ENCODE measurements around the gene RPS18. TPM values are rescaled to one million over a fixed set of nuclear protein-coding genes. Genes with fewer than 3 reads are reported as not detected.

RPS18 gene
- total and polyA plus RNA-seq, 2 of the 13 experiments (the other 11 are each of a cell fraction or from before 2014, with no cell fraction given) = 3,896 to 5,806 TPM

DNA sequence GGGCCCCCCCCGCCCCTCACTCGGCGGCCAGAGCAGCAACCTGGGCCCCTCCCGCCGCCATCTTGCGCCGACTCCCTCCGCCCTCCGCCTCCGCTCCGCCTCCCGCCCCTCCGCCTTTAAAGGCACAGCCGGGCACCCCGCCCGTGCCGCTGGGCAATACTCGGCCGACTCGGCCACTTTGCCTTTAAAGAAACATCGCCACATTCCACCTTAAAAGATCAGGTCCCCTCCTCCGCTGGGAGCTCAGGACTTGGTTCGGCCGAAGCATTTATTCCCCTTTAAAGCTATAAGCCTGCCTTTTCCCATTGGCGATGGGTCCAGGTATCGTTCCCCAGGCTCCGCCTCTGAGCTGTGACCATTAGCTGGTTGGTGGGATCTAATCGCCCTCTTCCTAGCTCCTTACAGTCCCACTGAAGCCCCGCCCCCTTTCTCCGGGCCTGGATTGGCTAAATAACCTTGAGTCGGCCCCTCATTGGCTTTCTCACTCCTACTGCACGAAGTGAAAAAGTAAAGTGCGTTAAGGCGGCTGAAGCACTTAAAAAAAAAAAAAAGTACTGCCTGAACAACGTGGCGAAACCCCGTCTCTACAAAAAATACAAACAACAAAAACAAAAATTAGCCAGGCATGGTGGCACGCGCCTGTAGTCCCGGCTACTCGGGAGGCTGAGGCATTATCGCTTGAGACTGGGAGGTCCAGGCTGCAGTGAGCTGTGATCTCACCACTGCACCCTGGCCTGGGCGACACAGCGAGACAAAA lies 46.0 kb downstream of the RPS18 start, which contains the start of gene ZBTB22 (continued):
- TF ChIP-seq, protein P1, sequence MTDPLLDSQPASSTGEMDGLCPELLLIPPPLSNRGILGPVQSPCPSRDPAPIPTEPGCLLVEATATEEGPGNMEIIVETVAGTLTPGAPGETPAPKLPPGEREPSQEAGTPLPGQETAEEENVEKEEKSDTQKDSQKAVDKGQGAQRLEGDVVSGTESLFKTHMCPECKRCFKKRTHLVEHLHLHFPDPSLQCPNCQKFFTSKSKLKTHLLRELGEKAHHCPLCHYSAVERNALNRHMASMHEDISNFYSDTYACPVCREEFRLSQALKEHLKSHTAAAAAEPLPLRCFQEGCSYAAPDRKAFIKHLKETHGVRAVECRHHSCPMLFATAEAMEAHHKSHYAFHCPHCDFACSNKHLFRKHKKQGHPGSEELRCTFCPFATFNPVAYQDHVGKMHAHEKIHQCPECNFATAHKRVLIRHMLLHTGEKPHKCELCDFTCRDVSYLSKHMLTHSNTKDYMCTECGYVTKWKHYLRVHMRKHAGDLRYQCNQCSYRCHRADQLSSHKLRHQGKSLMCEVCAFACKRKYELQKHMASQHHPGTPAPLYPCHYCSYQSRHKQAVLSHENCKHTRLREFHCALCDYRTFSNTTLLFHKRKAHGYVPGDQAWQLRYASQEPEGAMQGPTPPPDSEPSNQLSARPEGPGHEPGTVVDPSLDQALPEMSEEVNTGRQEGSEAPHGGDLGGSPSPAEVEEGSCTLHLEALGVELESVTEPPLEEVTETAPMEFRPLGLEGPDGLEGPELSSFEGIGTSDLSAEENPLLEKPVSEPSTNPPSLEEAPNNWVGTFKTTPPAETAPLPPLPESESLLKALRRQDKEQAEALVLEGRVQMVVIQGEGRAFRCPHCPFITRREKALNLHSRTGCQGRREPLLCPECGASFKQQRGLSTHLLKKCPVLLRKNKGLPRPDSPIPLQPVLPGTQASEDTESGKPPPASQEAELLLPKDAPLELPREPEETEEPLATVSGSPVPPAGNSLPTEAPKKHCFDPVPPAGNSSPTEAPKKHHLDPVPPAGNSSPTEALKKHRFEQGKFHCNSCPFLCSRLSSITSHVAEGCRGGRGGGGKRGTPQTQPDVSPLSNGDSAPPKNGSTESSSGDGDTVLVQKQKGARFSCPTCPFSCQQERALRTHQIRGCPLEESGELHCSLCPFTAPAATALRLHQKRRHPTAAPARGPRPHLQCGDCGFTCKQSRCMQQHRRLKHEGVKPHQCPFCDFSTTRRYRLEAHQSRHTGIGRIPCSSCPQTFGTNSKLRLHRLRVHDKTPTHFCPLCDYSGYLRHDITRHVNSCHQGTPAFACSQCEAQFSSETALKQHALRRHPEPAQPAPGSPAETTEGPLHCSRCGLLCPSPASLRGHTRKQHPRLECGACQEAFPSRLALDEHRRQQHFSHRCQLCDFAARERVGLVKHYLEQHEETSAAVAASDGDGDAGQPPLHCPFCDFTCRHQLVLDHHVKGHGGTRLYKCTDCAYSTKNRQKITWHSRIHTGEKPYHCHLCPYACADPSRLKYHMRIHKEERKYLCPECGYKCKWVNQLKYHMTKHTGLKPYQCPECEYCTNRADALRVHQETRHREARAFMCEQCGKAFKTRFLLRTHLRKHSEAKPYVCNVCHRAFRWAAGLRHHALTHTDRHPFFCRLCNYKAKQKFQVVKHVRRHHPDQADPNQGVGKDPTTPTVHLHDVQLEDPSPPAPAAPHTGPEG (CRISPR knock-in tag; IDR thresholded peaks at IDR 0.05) = no peak
- TF ChIP-seq HNF4G (IDR thresholded peaks at IDR 0.05; ENCODE audit: borderline replicate concordance, low read depth, low read length) (no peak), HNF4G (CRISPR knock-in tag; IDR thresholded peaks at IDR 0.05; ENCODE audit: borderline replicate concordance, low read depth) (0 out of 2 replicates have a peak, but pooled peaks have one; percentile 16), PHF20 (CRISPR knock-in tag; IDR thresholded peaks at IDR 0.05) (peak; percentile 65), ZNF549 (CRISPR knock-in tag; IDR thresholded peaks at IDR 0.05) (no peak), GATAD1 (CRISPR knock-in tag; IDR thresholded peaks at IDR 0.05) (peak; percentile 40; the same call in 1 of the 2 replicates), ZNF776 (CRISPR knock-in tag; IDR thresholded peaks at IDR 0.05) (no peak), GATA4 (IDR thresholded peaks at IDR 0.05; ENCODE audit: borderline replicate concordance, low read depth) (0 out of 2 replicates have a peak, but pooled peaks have one; percentile 62), ZNF383 (CRISPR knock-in tag; IDR thresholded peaks at IDR 0.05; ENCODE audit: borderline replicate concordance) (no peak), ZNF367 (CRISPR knock-in tag; IDR thresholded peaks at IDR 0.05; ENCODE audit: borderline replicate concordance) (no peak), NFRKB (IDR thresholded peaks at IDR 0.05) (no peak), ZZZ3 (CRISPR knock-in tag; IDR thresholded peaks at IDR 0.05; ENCODE audit: borderline replicate concordance) (no peak), ZMAT3 (CRISPR knock-in tag; conservative IDR thresholded peaks at IDR 0.05) (peak; percentile 69; the same call in 1 of the 2 replicates), FLYWCH1 (CRISPR knock-in tag; IDR thresholded peaks at IDR 0.05) (no peak), FOXA3 (CRISPR knock-in tag; IDR thresholded peaks at IDR 0.05) (no peak)
- TF ChIP-seq, protein P2, sequence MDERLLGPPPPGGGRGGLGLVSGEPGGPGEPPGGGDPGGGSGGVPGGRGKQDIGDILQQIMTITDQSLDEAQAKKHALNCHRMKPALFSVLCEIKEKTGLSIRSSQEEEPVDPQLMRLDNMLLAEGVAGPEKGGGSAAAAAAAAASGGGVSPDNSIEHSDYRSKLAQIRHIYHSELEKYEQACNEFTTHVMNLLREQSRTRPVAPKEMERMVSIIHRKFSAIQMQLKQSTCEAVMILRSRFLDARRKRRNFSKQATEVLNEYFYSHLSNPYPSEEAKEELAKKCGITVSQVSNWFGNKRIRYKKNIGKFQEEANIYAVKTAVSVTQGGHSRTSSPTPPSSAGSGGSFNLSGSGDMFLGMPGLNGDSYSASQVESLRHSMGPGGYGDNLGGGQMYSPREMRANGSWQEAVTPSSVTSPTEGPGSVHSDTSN (CRISPR knock-in tag; IDR thresholded peaks at IDR 0.05) = no peak
- TF ChIP-seq, protein P3, sequence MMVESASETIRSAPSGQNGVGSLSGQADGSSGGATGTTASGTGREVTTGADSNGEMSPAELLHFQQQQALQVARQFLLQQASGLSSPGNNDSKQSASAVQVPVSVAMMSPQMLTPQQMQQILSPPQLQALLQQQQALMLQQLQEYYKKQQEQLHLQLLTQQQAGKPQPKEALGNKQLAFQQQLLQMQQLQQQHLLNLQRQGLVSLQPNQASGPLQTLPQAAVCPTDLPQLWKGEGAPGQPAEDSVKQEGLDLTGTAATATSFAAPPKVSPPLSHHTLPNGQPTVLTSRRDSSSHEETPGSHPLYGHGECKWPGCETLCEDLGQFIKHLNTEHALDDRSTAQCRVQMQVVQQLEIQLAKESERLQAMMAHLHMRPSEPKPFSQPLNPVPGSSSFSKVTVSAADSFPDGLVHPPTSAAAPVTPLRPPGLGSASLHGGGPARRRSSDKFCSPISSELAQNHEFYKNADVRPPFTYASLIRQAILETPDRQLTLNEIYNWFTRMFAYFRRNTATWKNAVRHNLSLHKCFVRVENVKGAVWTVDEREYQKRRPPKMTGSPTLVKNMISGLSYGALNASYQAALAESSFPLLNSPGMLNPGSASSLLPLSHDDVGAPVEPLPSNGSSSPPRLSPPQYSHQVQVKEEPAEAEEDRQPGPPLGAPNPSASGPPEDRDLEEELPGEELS (CRISPR knock-in tag; IDR thresholded peaks at IDR 0.05) = no peak
- TF ChIP-seq, protein P4, sequence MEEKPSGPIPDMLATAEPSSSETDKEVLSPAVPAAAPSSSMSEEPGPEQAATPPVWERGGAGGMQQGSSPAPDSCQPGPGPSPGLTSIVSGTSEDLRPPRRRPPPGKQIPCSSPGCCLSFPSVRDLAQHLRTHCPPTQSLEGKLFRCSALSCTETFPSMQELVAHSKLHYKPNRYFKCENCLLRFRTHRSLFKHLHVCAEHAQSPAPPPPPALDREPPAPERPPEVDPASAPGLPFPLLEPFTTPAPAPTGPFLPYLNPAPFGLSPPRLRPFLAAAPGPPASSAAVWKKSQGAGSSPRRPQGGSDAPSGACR (CRISPR knock-in tag; IDR thresholded peaks at IDR 0.05) = no peak

Data from HepG2 (cell line).